ENCODE results near the gene LSM5. TPM values are rescaled to one million over a fixed set of nuclear protein-coding genes. Genes with fewer than 3 reads are reported as not detected.

The LSM5 gene
- total RNA-seq, 1 experiment from 2014 or later: 100.0 TPM

- POLR2A ChIA-PET: no interaction called here
- peaks cover 36% of the 10 kb centered on the region for H3K9me3 Mint-ChIP-seq (ENCODE audit: unreplicated experiment)
- H3K4me1 ChIP-seq: no peaks in the 10 kb centered on the region; the same call in 1 of the 2 replicates
Measured at GRCh38 chr7:32511791-32512190, 21.6 kb upstream of the LSM5 start.

GRCh38 chr7:32507414-32507813 is 17.2 kb upstream of the LSM5 start:
- H3K36me3 ChIP-seq (ENCODE audit: control insufficient read depth, insufficient read depth, low read length): no peaks in the 10 kb centered on the region
- no peaks in the 10 kb centered on the region for H3K27me3 ChIP-seq (replicated peaks; ENCODE audit: control insufficient read depth, insufficient read depth, low read length)
- ChIA-PET CTCF (no interaction called here), POLR2A (no interaction called here)
- no peaks in the 10 kb centered on the region for H3K9me3 ChIP-seq
- BruUV-seq (replicated peaks): no TSS peak
- DNase-seq: no peak
- no peak overlapping the region for H3K4me3 ChIP-seq (ENCODE audit: low read depth, low read length)
- no peak overlapping the region for H3K27ac Mint-ChIP-seq (ENCODE audit: unreplicated experiment)
- intact Hi-C loops (cut with micrococcal nuclease; ENCODE audit: unreplicated experiment): no loop called here
- H3K9me3 Mint-ChIP-seq (ENCODE audit: unreplicated experiment): peaks cover under 1% of the 10 kb centered on the region
- H3K27me3 Mint-ChIP-seq (ENCODE audit: insufficient read depth, unreplicated experiment): no peaks in the 10 kb centered on the region
- H3K4me1 Mint-ChIP-seq (ENCODE audit: low read depth, unreplicated experiment): no peaks in the 10 kb centered on the region
- H3K36me3 Mint-ChIP-seq (ENCODE audit: insufficient read depth, unreplicated experiment): peaks cover 14% of the 10 kb centered on the region
- TF ChIP-seq CTCF (IDR thresholded peaks at IDR 0.05; ENCODE audit: insufficient read depth in 1 of 2, low read depth in 1 of 2, low read length in 1 of 2, severe bottlenecking in 1 of 2, unreplicated experiment in 1 of 2): no peak
- no peak overlapping the region for H3K4me3 Mint-ChIP-seq (ENCODE audit: unreplicated experiment)
- no peaks in the 10 kb centered on the region for H3K4me1 ChIP-seq

More at GRCh38 chr7:32511791-32512190, 21.6 kb upstream of the LSM5 start:
- Mint-ChIP-seq H3K27me3 (ENCODE audit: insufficient read depth, unreplicated experiment) (no peaks in the 10 kb centered on the region), H3K4me3 (ENCODE audit: unreplicated experiment) (no peak overlapping the region), H3K4me1 (ENCODE audit: low read depth, unreplicated experiment) (no peaks in the 10 kb centered on the region), H3K27ac (ENCODE audit: unreplicated experiment) (no peak overlapping the region), H3K36me3 (ENCODE audit: insufficient read depth, unreplicated experiment) (peaks cover 41% of the 10 kb centered on the region)
- no peaks in the 10 kb centered on the region for H3K9me3 ChIP-seq
- TF ChIP-seq CTCF (IDR thresholded peaks at IDR 0.05; ENCODE audit: insufficient read depth in 1 of 2, low read depth in 1 of 2, low read length in 1 of 2, severe bottlenecking in 1 of 2, unreplicated experiment in 1 of 2): no peak
- no peaks in the 10 kb centered on the region for H3K27me3 ChIP-seq (replicated peaks; ENCODE audit: control insufficient read depth, insufficient read depth, low read length)
- H3K4me3 ChIP-seq (ENCODE audit: low read depth, low read length): no peak overlapping the region
- BruUV-seq (replicated peaks): no TSS peak
- no peak for DNase-seq
- intact Hi-C loops (cut with micrococcal nuclease; ENCODE audit: unreplicated experiment): no loop called here
- CTCF ChIA-PET: no interaction called here
- no peaks in the 10 kb centered on the region for H3K36me3 ChIP-seq (ENCODE audit: control insufficient read depth, insufficient read depth, low read length)

DNA sequence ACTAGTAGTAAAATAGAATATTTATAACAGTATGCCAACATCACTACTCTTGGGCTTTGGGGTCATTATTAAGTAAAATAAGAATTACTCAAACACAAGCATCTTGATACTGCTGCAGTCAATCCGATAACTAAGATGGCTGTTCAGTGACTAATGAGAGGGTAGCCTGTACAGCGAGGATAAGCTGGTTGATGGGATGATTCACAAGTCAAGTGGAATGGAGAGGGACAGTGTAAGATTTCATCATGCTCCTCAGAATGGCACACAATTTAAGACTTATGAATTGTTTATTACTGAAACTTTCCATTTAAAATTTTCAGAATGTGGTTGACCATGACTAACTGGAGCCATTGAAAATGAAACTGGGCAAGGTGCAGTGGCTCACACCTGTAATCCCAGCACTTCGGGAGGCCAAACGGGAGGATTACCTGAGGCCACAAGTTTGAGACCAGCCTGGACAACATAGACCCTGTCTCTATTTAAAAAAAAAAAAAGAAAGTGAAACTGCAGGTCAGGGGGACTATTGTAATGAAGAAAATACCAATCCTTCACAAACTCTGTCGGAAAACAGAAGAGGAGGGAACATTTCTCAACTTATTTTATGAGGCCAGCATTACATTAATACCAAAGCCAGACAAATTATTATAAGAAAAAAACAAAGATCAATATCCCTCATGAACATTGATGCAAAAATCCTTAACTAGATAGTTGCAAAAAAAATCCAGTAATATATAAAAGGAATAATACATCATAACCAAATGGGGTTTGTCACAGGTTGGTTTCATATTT is 16.3 kb upstream of the LSM5 start:
- H3K9me3 Mint-ChIP-seq (ENCODE audit: unreplicated experiment): no peaks in the 10 kb centered on the region
- no peak for DNase-seq
- peaks cover 5% of the 10 kb centered on the region for H3K36me3 Mint-ChIP-seq (ENCODE audit: insufficient read depth, unreplicated experiment)
- no peak for TF ChIP-seq CTCF (IDR thresholded peaks at IDR 0.05; ENCODE audit: insufficient read depth in 1 of 2, low read depth in 1 of 2, low read length in 1 of 2, severe bottlenecking in 1 of 2, unreplicated experiment in 1 of 2)
- ChIA-PET POLR2A (interaction anchor here (1.3 kb wide), 1 partner anchor 11 kb away, joined by 4 read pairs; no protein-coding TSS in a partner anchor), CTCF (no interaction called here)
- peaks cover 3% of the 10 kb centered on the region for H3K4me1 Mint-ChIP-seq (ENCODE audit: low read depth, unreplicated experiment)
- H3K4me3 Mint-ChIP-seq (ENCODE audit: unreplicated experiment): no peak overlapping the region
- Histone ChIP-seq H3K27me3 (replicated peaks; ENCODE audit: control insufficient read depth, insufficient read depth, low read length) (no peaks in the 10 kb centered on the region), H3K36me3 (ENCODE audit: control insufficient read depth, insufficient read depth, low read length) (no peaks in the 10 kb centered on the region), H3K9me3 (no peaks in the 10 kb centered on the region), H3K4me3 (ENCODE audit: low read depth, low read length) (no peak overlapping the region), H3K4me1 (no peaks in the 10 kb centered on the region; the same call in 1 of the 2 replicates)
- H3K27ac Mint-ChIP-seq (ENCODE audit: unreplicated experiment): no peak overlapping the region
- intact Hi-C loops (cut with micrococcal nuclease; ENCODE audit: unreplicated experiment): no loop called here
- no TSS peak for BruUV-seq (replicated peaks)
- H3K27me3 Mint-ChIP-seq (ENCODE audit: insufficient read depth, unreplicated experiment): no peaks in the 10 kb centered on the region
